GM21447 (cell line): ENCODE measurements around the gene MYO9B.

Source experiments
- ATAC-seq: cut with Tn5 transposase; IDR thresholded peaks from one replicate; pipeline ENCODE4 v1.9.1; 2021; ENCODE audit not compliant: unreplicated experiment

MYO9B gene

DNA sequence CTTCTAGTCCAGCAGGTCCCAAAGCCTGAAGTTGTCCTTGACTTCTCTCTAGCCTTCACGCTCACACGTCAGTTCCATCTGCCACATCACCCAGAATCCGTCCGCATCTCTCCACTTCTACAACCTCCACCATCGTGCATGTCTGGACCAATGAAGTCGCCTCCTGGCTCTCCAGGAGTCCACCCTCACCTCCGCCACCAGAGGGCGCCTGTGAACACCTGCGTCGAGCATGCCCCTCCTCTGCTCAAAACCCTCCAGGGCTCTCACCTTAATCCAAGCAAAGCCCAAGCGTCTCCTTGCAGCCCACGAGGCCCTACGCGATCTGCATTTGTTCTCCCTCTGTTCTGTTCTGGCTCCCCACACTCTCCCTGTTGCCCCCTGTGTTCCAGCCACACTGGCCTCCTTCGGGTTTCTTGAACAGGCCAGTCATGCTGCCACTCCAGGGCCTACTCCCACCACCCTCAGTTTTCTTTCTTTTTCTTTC lies 185.3 kb downstream of the MYO9B start:
- ATAC-seq = peak; percentile 72

DNA sequence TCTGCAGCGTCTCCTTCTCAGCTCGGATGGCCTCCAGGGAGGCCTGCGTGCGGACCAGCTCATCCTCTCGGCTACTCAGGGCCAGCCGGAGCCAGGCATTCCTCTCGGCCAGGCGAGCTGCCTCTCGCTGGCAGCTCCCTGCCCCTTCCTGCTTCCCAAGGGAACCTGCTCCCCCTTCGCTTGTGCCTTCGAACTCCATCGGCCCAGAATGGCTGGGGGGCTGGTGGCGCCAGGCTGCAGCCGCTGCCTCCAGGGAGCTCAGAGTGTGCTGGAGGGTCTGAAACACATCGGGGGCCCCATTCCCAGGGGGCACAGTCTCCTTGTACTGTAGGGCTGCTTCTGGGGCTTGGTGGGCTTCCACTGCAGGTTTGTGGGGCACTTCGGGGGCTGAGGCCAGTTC lies 187.0 kb downstream of the MYO9B start:
- ATAC-seq = no peak
